Ammon's horn (tissue), 1 donor: ENCODE data around the gene GCFC2.
A peak's percentile ranks its signal among the peaks of the same experiment; 100 is the strongest.
"Not testable (repeated sequence)": the region's sequence is repeated elsewhere in the genome, so short reads cannot be mapped to it uniquely, and the experiment has no call there.

Experiments used
- DNase-seq: peaks from one replicate; pipeline ENCODE4 v3.0.0-alpha.2; 2016; ENCODE audit warnings: low spot score

Gene GCFC2

DNA sequence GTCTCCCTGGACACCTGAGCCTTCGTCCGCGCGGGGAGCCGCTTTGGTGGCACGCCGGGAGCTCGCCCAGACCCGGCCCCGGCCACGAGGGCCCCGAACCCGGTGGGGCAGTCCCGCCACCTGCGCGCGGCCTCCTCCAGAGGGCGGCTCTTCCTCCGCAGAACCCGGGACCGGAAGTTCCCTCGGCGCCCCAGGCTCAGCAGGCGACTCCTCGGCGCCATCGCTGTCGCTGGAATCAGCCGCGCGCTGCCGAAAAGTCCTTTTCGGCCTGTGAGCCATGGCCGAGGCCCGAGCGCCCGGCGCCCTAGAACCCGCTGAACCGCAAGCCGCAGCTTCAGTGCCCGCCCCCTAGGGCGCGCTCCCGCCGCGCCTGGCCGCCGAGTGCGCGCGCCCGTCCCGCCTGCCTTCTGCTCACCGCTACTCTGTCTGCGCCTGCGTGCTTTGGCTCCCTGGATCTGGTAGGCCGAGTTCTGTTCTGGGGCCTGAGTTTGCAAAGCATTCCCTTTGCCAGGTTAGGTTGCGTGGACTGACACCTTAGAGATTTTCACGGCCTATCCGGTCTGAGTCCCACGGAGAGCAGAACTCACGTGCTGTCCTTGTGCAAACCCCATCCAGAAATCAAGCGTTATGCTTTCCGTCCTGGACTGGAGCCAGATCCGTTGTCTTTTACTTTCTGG, at the start of gene GCFC2:
TSS of gene GCFC2 (minus strand) at position 339 of the 677 bp plus-strand sequence. CDS start at position 279, 60 bp downstream.
- peak; percentile 91 for DNase-seq

DNA sequence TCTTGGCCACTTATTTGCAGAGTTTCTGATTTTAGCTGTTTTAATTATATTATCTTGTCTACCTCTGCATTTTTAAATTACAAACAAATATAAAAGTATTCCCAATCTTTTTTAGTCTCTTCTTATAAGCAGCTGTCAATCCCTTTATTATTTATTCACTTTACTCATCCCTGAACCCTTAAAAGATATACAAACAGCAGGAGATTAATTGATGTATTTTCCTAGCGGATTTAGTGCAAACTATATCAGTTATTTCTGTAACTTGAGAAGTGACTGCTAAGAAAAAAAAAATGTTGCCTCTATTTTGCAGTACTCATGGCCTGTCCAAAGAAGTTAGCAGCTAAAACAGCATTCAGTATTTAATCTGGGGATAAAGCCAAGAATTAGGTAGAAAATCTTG, 42.1 kb upstream of the GCFC2 start:
- DNase-seq, result no peak

- DNase-seq, result no peak
Measured at GRCh38 chr2:75751824-75752468, 41.2 kb upstream of the GCFC2 start.

DNA sequence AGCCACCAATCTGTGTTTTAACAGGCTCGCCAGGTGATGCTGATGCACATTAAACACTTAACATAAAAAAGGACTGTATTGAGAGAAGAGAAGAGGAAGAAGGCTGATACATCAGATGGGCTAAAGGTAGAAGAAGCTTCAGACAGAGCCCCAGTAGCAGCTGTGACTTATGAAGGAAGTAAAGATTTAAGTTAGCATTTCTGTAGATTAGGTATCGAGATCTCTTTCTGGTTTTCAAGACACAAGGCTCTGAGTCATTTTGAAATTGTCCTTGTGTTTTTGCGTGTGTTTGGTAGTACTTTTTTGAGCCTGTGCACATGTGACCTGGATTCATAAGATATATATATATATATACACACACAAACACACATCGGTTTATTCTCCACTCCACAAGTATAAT, 40.6 kb upstream of the GCFC2 start:
- DNase-seq, result no peak

GRCh38 chr2:75737961-75738360, 27.2 kb upstream of the GCFC2 start:
- DNase-seq, result no peak

GRCh38 chr2:75736276-75736675, 25.6 kb upstream of the GCFC2 start:
- no peak for DNase-seq

- DNase-seq, result peak; percentile 10
Measured at GRCh38 chr2:75729861-75730260, 19.1 kb upstream of the GCFC2 start.

- no peak for DNase-seq
Measured at GRCh38 chr2:75728614-75729419, 18.1 kb upstream of the GCFC2 start.

DNA sequence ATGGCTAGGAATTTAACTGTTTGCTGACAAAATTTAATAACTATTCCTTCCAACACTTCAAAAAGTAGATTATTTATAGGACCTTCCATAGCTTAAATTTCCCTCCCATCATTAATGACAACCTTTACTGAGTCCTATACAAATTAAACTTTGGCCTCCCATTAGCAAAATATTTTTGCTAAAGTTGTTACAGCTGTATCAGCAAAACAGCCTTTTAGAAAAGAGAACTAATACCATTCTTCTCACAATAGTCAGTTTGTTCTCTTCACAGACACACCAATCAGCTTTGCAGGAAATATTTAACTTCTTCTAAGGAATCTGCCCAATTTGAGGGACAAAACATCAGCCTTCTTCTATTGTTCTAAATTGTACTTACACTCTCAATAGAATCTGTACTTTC, 12.0 kb upstream of the GCFC2 start:
- DNase-seq, result no peak

DNA sequence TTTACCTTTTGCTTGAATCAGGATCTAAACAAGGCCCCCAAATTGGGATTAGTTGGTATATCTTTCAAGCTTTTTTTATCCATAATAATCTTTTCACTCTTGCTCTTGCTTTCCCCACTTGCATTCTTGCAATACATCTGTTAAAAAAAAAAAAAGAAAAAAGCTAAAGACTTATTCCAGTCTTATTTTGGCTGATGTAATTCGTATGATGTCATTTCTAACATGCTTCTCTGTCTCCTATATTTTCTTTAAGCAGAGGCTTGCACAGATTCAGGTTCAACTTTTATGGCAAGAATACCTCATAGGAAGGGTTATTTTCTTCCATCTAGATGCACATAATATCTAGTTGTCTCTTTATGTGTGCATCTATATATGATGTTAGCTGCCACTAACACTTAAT, 9.8 kb upstream of the GCFC2 start:
- DNase-seq, result no peak

DNA sequence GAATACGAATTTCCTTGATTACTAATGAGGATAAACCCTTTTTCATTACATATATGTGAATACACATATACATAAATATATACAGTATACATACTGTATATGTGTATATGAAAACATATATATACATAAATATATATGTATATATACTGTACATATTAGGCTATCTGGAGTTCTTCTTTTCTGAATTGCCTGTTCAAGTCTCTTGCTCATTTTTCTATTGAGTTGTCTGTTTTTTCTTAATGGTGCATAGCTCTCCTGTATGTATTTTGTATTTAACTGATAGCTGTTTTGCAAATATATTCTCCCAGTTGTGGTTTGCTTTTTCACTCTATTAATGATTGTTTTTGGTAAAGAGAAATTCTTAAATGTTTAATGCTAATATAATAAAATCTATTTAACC, 8.9 kb upstream of the GCFC2 start:
- no peak for DNase-seq

DNA sequence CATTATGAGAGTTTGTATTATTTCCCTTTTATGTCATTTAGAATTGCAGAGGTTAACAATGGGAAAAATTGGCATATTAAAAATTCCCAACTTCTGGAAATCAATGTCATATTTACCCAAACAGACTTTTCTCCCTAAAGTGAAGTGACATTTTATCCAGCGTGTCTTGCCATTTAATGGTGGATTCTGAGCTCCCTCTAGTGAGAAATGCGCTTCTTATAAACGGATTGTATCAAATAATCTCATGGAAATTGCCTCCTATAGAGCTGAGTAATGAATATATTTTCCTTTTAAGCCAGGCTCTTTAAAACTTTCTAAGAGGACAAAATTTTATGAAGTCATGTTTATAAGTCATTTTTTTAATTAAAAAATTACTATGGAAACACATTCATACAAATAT, 5.7 kb upstream of the GCFC2 start:
- peak; percentile 31 for DNase-seq

DNA sequence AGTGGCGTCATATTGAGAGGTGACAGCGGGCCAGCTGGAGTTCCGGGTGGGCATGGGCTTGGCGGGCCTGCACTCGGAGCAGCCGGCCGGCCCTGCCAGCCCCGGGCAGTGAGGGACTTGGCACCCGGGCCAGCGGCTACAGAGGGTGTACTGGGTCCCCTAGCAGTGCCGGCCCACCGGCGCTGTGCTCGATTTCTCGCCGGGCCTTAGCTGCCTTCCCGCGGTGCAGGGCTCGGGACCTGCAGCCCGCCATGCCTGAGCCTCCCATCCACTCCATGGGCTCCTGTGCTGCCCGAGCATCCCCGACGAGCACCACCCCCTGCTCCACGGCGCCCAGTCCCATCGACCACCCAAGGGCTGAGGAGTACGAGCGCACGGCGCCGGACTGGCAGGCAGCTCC, 875 bp upstream of the GCFC2 start:
- DNase-seq, result not testable (repeated sequence)

- DNase-seq, result no peak
Measured at GRCh38 chr2:75710220-75710576, 517 bp downstream of the GCFC2 start.

DNA sequence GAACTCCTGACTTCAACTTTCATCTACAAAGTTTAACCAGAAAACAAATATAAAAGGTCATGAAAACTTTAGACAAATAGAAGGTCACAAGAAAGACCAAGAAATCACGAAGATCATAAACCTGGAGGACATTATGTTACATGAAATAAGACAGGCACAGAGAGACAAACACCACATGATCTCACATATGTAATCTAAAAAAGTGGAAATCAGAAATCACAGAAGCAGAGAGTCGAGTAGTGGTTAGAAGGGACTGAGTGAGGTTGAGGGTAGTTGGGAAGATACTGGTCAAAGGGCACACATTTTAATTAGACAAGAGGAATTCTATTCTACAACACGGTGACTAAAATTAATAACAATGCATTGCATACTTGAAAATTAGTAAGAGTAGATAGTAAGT, 1.4 kb downstream of the GCFC2 start:
- no peak for DNase-seq

GRCh38 chr2:75707901-75708300, 2.8 kb downstream of the GCFC2 start:
- DNase-seq, result no peak

DNA sequence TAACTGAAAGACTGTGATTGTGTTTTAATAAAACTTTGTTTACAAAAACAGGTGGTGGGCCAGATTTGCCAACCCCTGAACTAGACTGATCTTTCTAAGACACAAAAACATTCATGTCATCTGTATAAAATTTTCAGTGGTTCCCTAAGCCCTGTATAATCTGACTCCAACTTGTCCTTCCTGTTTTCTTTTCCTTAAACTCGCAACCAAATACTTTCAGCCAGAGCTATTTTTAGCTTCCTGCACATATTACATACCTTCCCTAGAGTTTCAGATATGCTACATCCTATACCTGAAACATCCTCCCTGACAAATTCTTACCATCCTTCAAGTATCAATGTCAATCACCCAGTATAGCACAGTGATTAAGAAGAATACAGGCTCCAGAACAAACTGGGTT, 4.8 kb downstream of the GCFC2 start:
- no peak for DNase-seq

DNA sequence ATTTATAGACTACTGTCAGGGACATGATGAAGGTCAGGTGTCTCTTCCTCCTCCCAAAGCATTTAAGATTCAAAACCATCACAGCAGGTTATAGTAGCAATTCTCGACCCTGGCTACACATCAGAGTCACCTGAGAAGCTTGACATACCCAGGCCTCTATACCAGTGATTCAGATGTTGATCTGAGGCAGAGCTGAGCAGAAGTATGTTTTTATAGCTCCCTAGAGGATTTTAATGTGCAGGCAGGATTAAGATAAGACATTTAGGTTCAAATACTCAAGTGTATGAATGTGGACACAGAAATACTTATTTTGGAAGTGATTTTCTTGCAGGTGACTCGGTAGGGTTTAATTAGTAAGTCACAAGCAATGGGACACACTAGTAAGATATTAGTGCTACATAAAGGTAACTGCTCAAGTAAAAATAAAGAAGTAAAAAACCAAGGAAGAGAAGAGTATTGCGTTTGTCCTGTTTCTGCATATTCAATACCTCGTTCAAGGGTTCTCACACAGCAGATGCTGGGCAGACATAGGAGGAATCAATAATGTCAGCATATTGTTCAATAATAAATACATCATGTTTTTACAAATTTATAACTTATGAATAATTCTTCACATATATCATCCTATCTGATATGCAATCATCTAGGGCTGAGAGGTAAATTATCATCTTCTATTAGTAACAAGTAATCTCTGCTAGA, 7.0 kb downstream of the GCFC2 start:
- DNase-seq, result no peak

DNA sequence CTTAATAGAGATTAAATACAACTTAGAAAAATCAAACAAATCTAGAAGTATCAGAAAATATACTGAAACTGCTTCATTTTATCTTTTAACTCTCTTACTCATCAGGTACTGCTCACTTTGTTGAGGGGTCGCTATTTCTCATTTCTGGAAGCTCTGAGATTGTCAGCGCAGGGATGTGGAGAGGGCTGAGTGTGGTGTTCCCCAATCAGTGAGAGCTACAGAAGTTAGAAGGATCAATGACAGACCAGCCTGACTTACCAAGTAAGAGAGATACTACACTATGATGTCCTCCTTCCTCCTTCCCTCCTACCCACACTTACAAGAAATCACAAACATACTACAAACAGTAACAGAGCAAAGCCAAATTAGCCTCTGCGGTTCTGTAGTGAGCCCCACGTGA, 8.1 kb downstream of the GCFC2 start:
- DNase-seq, result no peak

DNA sequence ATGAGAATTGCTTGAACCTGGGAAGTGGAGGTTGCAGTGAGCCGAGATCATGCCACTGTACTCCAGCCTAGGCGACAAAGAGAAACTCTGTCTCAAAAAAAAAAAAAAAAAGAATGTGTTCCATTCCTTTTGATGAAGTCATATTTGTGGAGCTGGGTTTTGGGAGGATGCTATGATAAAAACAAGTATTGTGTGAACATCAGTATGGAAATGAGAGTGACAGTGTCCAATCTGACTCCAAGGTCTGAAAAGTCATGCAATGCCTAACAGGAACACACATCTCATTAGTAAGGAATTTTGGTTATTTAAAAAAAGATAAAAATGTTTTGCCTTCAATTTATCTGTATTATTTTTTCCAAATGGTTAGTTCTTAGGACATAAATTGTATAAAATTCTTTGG, 11.8 kb downstream of the GCFC2 start:
- DNase-seq, result no peak

GRCh38 chr2:75688196-75688595, 22.5 kb downstream of the GCFC2 start:
- no peak for DNase-seq

- not testable (repeated sequence) for DNase-seq
Measured at GRCh38 chr2:75683430-75683829, 27.3 kb downstream of the GCFC2 start.

- DNase-seq, result no peak
Measured at GRCh38 chr2:75680402-75680801, 30.3 kb downstream of the GCFC2 start.
